Dermis blood vessel endothelial cell (primary cell): ENCODE measurements around the gene PLCB4. TPM values are rescaled to one million over a fixed set of nuclear protein-coding genes. Genes with fewer than 3 reads are reported as not detected.

Experiments used
- DNase-seq: peaks from one replicate; pipeline ENCODE4 v3.0.0; 2010
- total RNA-seq: library from RNA; depleted of rRNA; stranded (reverse); fragments of >200 nt; gene quantifications from 2 replicates; pipeline ENCODE4 v1.2.3, GENCODE V29; 2014

Gene PLCB4
- total RNA-seq, 1 donor from 2014 or later: 9.9 TPM

DNA sequence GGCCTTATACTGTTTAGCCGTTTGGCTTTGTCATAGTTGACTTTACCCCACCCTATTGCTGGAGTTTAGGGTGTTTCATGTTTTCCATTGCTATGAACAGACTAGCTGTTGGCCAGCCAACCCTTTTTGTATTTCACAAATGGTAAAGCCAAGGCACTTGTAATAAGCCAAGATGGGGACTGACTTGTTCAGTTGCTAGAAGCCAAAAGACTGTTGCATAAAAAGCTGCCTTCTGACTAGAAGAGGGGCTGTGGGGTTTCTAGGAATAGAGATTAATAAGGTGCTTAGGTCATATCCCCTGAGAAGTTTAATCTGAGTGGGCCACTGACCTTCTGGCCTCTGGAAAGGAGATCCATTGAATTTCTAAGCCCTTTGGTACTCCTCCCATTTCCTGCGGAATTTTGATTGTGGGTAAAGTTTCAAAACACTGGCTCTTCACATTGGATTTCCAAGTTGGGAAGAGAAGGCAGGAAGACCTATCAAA is 211.1 kb downstream of the PLCB4 start:
- no peak for DNase-seq

DNA sequence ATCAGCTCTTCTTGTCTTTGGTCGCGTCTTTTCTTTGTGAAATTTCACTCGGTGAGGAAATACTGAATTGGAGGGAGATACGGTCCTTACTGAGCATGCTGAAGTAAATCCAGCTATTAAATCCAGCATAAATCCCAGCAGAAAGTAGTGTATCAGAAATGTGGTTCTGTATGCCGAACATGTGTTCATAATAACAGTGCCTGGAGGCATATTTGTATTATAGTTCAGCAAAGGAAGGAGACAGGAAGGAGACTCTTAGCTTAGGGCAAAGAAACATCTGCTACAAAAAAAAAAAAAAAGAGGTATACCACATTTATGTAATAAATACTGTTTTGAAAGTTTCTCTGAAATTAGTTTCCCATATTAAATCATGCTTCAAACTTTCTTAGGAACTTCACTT is 211.8 kb downstream of the PLCB4 start:
- DNase-seq: no peak

DNA sequence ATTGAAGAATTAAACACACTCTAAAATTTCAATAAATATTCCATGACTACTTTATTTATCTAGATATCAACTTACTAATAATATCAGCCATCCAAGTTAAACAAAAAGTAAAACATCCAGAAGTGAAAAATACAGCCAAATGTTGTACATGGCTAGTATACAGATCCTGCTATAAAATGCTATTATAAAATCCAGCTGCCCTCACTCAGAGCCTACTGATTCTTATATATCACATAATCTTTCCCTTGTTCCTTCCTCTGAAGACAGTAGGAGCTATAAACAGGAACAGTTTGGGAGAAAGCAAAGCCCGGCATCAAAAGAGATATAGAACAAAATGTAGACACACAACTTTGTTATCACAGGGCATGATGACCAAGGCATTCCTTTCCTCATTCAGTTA is 212.9 kb downstream of the PLCB4 start:
- no peak for DNase-seq

DNA sequence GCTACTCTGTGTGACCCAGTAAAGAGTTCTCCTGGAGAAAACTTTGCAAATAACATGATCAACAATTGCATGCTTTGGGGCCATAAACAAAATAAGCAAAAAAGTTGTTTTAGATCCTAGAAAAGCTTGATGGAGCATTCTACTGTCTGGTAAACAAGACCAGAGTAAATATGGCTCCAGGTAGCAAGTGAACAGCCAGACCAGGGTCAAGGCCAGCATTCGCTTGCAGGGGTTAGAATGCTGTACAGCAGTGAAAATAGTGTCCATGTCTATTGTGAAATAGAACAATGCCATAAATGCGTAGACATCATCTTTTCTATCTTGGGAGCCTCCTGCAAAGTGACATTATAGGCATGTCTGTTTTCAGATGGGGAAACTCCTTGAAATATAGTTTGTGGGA is 216.7 kb downstream of the PLCB4 start:
- no peak for DNase-seq

DNA sequence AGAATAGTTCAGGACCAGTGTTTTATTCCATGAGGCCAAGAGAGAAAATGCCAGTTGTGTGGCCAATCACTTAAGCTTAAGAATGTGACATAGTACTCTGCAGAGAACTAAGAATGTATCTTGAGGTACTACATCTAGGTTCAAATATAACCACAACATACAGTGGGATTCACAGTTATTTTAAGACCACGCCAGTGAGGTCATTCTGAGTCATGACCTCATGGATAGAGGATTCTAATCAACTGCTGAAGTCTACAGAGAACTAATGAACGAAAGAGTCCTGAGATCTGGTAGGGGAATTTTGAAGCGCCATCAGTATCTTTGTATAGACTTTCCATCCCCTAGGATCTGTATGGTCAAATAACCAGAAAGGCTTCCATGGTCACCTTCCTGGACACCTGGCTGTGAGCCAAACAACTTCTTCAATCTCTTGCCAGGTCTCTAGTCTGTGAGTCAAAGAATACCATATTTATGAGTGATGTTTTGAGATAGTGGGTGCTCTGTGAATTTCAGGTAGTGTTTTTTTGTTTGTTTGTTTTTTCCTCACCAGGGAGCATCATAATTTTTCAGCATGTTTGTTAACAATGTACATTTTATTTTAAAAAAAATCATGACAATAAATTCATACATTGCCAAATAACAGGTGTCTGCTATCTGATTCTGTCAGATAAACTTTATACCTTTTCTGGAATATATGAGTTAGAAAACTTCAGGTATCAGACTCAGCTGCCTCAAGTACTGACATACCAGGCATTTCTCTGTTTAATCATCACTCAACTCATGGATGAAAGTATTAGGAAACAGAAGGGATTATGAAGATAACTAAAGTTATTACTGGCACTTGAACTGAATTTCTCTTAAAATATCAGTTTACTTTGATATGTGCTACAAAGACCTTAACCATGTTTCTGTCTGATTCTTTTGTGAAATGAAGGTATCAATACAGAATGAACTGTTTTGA is 217.9 kb downstream of the PLCB4 start:
- no peak for DNase-seq

DNA sequence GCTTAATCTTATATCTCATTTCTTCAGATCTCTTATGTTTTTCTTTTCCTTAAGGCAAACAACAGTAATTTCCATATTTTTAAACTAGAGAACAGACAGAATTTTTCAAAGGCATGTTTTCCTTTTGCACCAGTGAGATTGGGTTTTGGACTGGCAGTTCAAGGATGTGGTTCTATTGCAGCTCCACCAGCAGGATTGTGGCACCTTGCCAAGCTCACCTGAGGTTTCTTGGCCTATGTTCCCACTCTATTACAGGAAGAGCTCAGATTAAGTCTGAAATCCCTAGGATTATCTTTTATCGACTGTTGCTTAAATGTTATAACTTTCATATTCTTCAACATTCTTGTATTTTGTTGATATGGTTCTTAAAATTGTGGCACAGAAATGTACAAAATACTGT is 218.9 kb downstream of the PLCB4 start:
- no peak for DNase-seq

DNA sequence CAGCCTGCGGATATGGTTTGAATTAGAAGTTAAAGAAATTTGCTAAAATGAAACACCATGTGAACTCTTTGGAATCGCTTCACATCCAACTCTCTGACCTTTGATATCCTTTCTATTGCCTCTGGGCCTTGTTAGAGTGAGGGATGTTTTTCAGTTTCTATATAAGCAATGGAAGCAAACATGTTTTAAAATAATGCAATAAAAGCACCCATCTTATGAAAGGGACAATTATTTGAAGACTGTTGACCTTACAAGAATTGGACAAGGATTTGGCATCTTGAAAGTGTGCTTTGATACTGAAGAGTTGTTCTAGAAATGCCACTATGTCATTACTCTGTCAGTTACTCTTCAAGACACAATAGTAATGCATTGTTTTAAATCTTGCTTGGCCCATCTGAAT is 221.4 kb downstream of the PLCB4 start:
- DNase-seq: no peak

DNA sequence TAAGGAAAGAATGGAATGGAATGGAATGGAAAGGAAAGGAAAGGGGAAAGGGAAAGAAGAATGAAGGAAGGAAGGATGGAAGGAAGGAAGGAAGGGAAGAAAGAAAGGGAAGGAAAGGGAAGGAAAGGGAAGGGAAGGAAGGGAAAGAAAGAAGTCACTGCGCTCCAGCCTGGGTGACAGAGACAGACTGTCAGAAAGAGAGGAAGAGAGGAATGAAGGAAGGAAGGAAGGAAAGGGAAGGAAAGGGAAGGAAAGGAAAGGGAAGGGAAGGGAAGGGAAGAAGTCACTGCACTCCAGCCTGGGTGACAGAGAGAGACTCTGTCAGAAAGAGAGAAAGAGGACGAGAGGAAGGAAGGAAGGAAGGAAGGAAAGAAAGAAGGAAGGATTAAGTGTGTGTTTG is 224.3 kb downstream of the PLCB4 start:
- DNase-seq: no peak

DNA sequence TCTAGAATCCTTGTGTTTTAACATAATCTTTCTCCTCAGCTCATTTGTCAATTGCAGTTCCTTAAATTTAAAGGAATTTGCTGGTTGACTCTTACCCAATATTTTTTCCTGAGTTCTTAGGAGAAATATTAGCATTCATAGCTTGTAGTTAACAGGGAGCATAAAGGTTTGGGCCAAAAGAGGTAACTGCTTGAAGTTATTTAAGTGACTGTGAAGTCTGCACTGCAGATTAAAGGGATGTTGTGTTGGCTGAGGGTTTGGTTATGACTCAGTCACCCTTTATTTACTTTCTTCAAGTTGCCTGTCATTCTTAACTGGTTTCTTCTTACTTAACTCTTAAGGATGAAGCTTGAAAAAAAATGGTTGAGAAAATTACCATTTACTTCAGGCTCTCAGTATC is 225.2 kb downstream of the PLCB4 start:
- no peak for DNase-seq

DNA sequence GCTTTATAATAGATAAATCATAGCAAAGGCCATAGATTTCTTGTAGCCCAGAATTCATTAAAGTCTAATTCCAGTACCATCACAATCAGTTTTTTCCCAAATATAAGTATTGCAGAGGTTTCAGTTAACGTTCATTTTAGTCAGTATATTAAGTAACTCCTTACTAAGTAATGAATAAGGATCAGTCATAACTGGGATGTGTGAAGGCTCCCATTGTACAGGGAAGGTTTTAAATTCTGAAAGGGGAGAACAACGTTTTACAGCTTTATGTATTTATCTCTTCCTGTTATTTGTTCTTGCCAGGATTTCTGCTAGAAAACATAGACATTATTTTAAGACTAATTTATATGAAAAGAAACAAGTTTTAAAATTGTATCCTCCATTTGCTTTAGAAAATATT is 230.0 kb downstream of the PLCB4 start:
- no peak for DNase-seq

DNA sequence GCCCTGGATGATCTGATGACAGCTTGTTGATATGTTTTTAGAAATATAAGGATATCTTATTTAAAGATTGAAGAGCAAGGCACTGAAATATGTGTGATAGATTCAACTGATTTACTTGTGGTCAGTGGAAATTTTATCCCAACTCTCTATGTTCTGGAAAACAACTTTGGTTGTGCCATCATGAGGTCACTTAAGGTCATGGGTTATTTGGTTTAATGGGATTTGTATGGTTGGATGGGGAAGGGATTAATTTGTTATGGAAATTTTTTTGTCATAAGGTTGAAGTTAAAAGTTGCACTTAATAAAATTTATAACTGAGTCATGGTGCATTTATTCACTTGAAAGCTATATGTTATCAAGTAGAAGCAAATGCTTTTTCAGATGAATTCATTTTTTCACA is 231.2 kb downstream of the PLCB4 start:
- DNase-seq: no peak

DNA sequence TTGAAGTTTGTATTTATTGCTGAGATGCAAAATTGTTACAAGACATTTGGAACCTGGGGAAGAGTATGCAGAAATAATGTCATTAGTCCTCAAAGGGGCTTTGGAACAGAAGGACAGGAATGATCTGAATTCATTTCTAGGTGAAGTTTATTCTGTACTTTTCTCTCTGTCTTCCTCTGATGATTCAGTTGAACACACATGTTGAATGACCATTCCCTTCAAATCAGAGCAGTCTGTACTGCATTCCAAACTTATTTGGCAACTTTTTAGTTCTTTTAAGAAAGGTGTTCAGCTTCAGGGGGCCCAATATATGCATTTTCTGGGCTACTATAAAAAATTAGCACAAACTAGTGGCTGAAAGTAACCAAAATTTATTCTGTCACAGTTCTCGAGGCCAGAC is 231.6 kb downstream of the PLCB4 start:
- no peak for DNase-seq

DNA sequence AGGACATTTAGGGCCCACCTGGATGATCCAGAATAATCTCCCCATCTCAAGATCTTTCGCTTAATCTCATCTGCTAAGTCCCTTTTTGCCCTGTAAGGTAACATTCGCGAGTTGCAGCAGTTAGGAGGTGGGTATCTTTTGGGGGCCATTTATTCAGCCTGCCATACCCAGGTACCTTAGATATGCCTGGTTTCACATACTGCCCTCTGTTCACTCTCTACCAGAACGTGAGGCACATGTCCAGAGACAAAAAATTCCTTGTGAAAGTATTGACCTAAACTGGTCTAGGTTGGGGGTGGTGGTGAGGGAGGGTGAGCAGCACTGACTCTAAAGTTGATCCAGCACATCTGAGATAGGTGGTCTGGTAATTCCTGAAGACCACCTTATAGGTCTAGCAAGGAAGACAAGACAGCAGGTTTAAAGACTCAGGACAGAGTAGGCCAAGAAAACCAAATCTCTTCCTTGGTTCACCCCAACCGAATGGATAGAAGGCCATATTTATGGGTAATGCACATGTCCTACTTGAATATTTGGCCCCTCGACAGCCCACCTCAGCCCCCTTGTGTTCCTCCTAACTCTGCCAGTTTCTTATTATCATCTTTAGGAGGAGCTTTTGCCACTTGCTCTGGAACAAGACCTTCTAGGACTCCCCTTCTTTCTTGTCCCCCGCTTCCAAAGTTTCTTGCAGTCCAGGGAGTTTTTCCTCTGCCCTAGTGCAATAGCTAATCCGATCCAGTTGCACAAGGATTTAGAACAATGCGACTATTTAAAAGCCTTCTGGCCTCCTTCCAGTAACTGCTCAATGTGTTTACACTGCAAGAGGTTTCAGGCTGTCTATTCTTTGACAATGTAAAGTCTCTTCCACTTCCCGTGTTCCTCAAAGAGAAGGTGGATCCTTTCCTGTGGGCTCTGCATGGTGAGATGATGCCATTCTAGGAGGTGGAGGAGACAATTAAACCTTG is 232.5 kb downstream of the PLCB4 start:
- DNase-seq: peak; percentile 48

DNA sequence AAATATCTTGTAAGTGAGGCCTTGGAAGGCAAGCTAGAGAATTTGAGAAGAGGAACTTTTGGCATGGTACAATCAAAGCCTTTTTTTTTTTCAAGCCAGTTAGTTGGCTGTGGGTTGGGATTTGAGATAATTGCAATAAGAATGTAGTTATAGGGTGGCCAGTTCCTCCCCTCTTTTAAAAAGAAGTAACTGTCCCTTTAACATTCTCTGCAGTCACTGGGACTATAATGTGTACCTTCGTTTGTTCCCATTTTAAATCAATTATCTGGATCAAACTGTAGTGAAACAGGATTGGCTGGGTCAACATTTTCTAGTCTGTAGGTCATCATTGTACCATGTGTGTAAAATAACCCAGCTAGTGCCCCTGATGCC is 233.2 kb downstream of the PLCB4 start:
- DNase-seq: no peak

DNA sequence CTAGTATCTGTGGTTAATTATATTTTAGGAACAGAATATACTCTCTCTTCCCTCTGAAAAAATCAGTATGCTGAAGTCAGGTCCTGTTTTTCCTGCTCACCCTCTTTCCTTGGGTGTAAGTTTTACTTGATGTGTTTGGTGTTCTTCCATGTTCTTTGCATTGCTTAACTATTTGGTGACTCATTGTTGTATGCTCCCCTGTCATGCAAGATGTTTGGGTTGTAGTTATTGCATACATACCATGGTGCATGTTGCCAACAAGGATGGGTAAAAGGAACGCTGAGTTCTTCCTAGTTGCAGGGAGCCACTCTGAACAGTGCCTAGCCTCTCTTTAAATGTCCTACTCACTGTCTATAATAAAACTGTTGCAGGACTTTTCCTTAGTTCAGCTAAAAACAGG is 237.6 kb downstream of the PLCB4 start:
- DNase-seq: no peak

DNA sequence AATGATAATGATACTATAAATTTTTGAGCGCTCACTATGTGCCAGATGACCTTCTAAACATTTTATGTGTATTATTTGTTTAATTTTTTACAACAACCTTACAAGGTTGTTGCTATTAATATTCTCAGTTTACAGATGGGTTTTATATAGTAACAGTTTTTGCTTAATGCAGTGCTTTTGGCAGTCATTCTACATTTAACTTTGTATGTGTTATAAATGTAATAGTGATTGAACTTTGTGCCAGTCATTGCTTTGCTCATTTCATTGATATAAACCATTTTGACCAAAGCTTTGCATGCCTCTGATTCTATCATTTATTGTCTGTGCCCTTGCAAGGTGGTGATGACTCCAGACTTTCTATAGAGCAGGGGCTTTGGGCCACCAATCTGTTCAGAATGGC is 239.2 kb downstream of the PLCB4 start:
- no peak for DNase-seq

DNA sequence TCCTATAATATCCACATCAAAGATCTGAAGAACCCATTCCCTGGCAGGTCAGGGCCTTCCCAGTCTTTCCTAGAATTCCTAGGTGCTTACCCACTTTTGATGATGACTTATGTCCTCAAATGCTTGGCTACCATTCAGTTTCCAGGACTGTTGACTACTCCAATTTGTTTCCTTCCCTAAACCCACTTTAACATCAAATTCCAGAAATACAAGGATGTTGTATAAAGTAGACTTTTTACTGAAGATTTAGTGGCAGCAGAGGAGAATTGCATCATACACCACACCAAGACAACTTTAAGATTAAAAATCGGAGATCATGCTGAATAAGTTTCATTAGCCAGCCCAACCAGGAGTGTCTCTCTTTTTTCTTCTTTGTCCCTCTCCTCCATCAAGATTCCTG is 242.2 kb downstream of the PLCB4 start:
- no peak for DNase-seq

DNA sequence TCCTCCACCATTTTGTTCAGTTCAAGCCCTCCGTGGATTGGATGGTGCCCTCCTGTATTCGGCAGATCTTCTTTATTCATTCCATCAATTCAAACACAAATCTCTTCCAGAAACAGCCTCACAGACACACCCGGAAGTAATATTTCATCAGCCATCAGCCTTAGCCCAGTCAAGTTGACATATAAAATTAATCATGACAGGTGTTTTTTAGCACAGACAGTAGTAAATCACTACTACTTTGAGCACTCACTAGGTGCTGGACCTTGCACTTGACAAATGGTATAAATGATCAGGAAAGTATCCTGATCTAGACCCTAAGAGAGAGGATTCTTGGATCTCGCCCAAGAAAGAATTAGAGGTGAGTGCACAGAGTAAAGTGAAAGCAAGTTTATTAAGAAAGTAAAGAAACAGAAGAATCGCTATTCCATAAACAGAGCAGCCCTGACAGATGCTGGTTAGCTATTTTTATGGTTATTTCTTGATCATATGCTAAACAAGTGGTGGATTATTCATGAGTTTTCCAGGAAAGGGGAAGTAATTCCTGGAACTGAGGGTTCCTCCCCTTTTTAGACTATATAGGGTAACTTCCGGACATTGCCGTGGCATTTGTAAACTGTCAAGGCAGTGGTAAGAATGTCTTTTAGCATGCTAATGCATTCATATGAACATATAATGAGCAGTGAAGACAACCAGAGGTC is 250.9 kb downstream of the PLCB4 start:
- DNase-seq: no peak

DNA sequence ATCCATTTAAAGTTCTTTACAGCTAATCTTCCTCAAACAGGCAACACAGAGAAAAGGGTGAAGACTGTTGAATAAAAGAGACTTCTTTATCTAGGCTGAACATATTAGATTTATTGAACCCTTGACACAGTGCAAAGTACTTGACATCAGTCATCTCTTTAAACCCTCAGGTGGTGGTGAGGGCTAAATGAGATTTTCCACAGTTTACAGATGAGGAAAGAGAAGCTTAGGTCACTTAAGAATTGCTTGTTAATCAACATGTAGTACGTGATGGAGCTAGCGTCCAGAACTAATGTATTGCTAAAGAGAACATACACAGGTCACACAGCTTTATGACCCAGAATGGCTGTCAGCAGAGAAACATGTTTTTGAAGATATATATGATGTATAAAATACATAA is 252.1 kb downstream of the PLCB4 start:
- DNase-seq: no peak

DNA sequence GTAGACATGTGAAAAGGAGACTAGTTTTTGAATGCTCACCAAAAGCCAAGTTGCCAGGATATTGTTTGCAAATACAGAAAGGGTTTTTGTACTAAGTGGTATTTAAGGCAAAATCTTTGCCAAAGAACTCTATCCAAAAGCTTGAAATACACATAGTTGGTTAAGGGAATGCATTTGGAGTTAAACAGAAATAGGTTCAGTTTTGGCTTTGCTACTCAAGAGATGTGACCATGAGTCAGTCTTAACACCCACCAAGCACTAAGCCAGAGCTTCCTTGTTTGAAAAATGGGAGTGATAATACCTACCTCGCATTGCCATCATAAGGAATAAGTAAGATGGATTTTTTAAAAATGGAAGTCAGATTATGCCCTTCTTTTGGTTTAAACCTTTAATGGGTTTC is 253.8 kb downstream of the PLCB4 start:
- DNase-seq: no peak

DNA sequence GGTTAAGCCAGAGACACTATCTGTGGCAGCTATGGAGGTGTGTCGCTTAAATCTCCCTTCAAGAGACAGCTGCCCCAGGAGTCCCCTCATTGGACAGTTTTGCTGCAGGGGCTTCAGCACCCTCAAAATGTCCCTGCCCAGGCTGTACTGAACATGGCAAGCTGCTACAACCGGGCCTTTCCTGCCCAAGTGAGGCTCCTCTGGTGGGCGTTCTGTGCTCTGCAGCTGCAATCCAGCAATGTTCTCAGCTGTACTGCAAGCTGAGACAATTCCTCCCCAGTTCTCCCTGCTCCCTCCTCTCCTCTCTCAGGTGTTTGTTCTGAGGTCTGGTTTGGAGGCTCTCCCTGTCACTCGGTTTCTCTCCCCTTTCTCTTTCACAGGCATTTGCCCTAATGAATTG is 254.7 kb downstream of the PLCB4 start:
- peak; percentile 4 for DNase-seq

DNA sequence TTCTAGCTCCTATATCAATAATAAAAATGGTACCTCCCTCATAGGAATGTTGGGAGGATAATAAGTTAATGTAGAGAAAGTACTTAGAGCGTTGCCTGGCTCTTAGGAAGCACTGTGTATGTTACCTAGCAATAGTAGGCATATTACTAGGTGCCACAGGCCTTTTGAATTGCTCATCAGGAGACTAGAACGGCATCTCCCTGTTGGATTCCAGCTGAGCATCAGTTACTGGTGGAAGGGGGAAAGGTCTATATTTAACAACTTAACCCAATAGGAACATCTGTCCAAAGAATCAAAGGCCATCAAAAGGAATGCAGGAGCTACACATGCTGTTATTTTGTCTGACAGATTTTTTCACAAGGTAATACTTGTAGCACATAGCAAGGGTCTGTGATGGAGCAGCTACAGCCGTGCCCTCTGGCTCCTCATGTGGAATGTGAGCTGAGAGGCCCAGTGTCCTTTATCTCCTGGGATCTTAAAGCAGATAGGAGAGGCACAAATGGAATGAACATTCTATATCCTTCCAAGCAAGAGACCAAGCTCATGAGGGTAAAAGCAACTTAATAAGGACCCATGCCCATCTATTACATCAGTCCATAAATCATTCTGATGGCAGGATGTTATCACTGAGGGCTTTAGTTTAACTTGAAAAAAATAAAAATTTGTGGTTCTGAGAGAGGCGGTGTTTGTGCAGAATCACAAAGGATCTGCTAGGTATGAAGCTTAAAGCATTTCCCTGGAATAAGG is 260.6 kb downstream of the PLCB4 start:
- DNase-seq: no peak
